GM18519 (cell line): Measurements from ENCODE around the gene ROMO1.
"Not testable (repeated sequence)": the region's sequence is repeated elsewhere in the genome, so short reads cannot be mapped to it uniquely, and the experiment has no call there.

ENCODE experiments used
- ATAC-seq: cut with Tn5 transposase; IDR thresholded peaks from one replicate; pipeline ENCODE4 v1.9.1; 2021; ENCODE audit warnings: mild to moderate bottlenecking, moderate library complexity; ENCODE audit not compliant: unreplicated experiment, low FRiP score

The ROMO1 gene

DNA sequence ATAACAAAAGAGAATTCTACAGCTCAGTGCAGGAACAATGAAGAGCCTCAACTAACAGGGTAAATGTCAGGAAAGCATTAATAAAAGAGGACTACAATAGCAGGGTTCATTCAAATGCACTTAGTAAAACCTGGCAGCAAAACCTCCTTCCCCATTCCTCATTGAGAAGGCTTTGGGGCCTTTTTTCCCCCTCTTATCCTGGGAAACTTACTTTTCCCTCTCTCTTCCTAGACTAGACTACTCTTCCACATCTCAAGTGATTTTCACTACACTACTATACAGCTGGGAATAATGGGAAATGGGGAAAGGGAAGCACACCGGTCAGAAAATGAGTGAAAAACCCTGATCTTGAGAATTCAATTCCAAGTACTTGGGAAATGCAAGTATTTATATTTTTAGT is 10.1 kb downstream of the ROMO1 start:
- ATAC-seq: no peak

DNA sequence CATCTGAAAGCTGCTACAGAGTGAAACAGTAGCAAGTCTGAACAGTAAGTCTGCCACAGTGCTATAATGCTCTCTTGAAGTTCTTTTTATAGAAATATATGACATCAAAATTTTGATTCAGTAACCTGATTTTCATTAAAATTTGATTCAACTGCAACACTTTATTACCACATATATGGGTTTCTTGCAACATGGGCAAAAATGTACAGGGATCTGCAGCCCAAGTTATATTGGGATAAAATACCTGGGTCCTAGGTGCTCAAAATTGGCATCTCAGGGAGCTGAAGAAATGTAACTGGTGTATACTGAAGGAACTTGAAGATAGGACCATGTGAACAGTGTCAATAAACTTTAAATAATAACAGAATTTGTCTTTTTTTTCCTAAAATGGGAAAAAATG is 10.8 kb downstream of the ROMO1 start:
- no peak for ATAC-seq

DNA sequence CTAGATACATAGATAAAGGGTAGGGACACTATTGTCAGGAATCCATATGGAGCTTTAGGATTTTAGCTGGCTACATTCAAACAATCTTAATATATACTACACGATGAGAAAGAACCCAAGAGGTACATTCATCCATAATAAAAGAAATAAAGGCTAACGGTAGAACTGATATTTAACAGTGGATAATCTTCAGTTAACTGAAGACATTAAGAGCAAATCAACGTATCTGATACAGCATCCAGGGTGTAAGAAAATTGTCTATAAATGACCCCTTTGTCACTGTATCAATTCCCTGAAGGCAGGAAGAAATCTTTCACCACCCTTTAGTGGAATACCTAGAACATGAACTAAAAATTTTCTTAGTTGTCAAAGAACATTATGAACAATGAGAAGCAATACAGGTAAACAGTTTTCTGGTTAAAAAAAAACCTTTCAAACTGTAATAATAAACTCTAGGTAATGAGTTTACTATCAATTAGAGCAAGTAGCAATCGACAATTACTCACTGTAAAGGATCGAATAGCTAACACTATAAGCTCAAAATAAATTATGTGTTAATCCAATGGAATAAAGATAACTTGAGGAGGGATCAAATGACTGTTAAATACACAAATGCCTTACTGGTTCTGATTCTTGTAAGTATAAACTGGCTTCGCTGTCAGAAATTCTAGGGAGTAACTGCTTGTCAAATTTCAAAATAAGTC is 11.8 kb downstream of the ROMO1 start:
- ATAC-seq: no peak

DNA sequence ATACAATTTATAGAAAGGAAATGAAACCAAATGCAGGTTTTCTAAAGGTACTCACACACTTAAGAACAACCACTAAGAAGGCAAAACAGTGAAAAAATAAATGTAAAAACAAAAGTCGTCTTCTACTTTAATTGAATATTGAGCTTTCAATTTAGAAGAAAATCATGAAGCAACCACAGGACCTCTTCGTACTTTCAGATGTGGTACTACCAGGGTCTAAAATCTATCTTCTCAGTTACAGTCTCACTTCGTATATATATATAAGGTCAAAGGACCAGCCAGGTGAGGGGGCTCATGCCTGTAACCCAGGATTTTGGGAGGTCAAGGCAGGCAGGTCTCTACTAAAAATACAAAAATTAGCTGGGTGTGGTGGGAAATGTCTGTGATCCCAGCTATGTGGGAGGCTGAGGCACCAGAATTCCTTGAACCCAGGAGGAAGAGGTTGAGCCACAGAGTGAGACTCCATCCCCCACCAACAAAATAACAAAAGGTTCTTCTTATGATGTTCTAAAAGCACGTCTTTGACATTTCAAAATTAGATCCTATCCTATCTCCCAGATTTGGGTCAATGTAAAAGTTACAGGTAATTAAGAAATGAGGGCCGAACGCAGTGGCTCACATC is 12.5 kb downstream of the ROMO1 start:
- no peak for ATAC-seq

DNA sequence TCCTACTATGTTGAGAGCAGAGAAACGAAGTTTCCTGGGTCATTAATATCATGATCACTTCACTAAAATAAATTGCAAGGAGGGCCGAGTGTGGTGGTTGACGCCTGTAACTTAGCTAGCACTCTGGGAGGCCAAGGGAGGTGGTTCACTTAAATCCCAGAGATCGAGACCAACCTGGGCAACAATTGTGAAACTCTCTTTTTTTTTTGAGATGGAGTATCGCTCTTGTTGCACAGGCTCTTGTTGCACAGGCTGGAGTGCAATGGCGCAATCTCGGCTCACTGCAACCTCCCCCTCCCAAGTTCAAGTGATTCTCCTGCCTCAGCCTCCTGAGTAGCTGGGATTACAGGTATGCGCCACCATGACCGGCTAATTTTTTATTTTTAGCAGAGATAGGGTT is 13.9 kb downstream of the ROMO1 start:
- ATAC-seq: not testable (repeated sequence)

DNA sequence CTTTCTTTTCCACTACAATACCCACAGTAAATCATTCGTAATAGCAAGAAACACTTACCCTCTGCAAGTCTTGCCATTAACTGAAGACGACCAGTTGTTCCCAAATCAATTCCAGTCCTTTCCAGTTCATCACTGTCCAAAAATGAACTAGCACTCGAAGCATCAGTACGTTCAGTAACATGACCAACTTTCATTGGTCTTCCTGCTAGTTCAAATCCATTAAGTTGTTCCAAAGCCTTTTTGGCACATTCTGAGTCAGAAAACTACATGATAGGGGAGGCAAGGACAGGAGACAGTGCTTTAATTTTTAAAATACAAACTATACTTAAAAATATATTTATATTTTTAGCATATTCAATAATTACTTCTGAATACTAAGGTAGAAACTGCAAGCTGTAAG is 14.9 kb downstream of the ROMO1 start:
- no peak for ATAC-seq

DNA sequence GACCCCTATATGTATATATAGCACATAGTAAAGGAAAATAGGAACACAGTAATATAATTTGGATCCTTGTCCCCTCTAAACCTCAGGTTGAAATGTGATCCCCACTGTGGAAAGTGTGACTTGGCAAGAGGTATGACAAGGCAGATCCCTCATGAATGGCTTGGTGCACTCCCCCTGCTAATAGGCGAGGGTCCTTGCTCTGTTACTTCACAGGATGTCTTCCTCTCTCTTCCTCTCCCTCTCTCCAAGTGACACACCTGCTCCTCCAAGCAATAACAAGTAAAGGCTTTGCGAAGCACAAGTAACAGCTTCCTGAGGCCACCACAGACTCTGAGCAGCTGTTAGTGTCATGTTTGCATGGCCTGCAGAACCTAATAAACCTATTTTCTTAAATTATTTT is 16.4 kb downstream of the ROMO1 start:
- ATAC-seq: no peak

DNA sequence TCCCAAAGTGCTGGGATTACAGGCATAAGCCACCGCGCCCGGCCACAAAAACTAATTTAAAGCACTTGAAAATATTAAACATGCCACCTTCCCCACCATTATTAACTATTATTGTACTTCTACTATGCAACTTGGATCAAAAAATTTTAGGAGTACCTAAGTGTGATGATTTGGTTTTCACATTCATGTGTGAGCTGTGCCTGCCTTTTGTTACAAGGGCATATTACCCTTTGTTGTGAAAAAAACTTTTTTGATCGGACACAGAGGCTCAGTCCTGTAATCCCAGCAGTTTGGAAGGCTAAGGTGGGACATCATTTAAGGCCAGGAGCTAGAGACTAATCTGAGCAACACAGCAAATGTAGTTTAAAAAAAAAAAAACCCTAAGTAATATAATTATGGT is 17.1 kb downstream of the ROMO1 start:
- ATAC-seq: no peak

DNA sequence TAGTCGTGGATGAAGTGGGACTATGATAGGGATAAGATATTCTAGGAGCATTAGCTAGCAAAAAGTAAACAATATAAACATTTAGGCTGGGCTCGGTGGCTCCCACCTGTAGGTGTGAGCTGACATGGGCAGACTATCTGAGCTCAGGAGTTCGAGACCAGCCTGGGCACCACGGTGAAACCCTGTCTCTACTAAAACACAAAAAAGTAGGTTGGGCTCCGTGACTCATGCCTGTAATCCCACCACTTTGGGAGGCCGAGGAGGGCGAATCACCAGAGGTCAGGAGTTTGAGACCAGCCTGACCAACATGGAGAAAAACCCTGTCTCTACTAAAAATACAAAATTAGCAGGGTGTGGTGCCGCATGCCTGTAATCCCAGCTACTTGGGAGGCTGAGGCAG is 19.1 kb downstream of the ROMO1 start:
- not testable (repeated sequence) for ATAC-seq

DNA sequence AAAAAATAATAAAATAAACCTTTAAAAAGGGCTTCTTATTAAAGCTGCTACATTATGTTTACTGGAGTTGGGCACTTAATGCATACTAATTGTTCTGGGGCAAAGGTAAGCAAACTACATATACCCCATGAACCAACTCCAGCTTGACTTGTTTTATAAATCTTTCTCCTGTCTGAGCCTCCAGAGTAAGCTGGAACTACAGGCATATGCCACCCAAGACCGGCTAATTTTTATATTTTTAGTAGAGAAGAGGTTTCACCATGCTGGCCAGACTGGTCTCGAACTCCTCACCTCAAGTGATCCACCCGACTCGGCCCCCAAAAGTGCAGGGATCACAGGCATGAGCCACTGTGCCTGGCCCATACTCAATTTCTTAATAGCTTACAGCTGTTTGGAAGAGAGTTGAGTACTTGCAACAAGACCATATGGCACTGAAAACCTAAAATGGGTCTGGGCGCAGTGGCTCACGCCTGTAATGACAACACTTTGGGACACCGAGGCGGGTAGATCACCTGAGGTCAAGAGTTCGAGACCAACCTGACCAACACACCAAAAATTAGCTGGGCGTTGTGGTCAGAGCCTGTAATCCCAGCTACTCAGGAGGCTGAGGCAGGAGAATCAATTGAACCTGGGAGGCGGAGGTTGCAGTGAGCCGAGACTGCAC is 19.9 kb downstream of the ROMO1 start:
- ATAC-seq: no peak

DNA sequence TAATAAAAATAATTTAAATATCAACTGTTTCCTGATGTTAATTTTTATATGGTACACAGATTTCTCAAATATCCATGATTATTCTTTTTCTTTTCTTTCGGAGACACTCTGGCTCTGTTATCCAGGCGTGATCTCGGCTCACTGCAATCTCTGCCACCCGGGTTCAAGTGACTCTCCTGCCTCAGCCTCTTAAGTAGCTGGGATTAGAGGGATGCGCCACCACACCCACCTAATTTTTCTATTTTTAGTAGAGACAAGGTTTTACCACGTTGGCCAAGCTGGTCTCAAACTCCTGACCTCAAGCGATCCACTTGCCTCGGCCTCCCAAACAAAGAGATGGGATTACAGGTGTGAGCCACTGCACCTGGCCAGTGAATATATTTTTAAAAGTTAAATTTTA is 20.5 kb downstream of the ROMO1 start:
- ATAC-seq: no peak

DNA sequence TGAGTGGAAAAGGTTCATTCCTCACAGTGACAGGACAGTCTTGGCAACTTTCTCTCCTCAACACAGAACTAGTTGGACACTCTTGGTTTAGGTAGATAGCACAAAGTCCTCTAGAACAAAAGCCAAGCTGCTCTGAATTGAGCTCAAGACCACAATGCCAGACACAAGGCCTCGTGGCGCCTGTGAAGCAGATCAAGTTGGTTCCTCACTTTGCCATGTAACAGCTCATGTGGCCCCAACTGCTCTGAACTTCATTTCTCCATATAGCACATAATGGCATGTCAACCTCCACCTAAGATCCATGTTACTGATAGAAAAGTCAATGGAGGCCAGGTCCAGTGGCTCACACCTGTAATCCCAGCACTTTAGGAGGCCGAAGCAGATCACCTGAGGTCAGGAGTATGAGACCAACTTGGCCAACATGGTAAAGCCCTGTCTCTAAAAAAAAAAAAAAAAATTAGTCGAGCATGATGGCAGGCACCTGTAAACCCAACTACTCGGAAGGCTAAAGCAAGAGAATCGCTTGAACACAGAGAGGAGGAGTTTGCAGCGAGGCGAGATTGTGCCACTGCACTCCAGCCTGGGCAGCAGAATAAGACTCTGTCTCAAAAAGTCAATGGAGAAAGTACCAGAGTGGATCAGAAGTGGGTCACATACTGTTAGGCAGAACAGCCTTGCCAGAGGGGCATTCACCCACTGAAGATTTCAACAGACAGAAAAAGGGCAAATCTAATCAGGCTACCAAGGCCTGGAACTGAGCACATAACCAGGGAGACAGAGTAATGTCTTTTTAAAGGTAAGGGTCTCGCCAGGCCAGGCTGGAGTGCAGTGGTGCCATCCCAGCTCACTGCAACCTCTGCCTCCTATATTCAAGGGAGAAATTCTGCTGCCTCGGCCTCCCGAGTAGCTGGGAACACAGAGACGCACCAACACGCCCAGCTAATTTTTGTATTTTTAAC is 21.2 kb downstream of the ROMO1 start:
- no peak for ATAC-seq

DNA sequence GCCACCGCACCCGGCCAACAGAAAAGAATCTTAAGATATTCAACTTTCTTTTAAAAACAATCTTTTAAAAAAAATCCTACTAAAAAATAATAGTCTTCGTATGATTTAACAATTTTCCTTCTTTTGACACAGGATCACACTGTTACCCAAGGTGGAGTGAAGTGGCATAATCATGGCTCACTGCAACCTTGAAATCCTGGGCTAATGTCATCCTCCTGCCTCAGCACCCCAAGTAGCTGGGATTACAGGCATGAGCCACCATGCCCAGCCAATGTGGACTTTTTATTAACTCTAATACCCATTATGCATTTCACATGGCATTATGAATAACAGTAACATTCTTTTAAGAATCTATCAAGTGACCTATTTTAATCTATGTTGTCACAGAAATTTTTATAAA is 22.0 kb downstream of the ROMO1 start:
- ATAC-seq: no peak

DNA sequence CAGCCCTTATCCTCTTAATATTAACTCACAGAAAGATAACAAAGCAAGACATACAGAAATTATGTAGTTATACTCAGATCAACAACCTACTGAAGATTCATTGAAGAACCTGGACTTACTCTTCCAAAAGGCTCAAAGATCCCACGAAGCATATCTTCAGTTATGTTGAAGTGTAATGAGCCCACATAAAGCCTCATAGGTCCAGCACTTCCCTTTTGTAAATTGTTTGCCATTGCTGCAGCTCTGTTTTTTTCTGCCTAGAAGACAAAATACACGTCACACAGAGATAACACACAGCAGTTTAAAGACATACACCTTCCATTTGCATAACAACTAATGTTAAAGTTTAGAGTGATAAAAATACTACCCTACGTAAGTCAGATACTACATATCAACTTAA is 22.4 kb downstream of the ROMO1 start:
- no peak for ATAC-seq

DNA sequence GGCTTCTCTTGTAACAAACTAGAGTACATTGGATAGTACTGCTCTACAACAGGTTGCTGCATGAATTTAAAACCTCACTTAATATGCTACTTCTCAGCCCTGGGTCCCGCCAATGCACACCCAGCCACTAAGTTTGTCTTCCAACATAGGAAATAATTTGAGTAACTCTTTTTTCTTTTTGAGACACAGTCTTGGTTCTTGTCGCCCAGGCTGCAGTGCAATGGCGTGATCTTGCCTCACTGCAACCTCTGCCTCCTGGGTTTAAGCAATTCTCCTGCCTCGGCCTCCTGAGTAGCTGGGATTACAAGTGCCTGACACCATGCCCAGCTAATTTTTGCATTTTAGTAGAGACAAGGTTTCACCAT is 24.1 kb downstream of the ROMO1 start:
- ATAC-seq: not testable (repeated sequence)

DNA sequence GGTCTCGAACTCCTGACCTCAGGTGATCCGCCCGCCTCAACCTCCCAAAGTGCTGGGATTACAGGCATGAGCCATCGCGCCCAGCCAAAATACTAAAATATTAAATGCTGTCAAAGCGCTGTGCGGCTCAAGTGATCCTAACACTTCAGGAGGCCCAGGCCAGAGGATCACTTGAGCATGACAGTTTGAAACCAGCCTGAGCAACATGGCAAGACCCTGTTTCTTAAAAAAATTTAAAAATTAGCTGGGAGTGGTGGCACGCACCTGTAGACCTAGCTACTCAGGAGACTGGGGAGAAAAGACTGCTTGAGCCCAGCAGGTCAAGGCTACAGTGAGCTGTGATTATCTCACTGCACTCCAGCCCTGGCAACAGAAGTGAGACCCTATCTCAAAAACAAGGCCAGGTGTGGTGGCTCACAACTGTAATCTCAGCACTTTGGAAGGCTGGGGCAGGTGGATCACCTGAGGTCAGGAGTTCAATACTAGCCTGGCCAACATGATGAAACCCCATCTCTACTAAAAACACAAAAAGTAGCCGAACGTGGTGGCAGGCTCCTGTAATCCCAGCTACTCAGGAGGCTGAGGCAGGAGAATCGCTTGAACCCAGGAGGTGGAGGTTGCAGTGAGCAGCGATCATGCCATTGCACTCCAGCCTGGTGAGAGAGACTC is 24.6 kb downstream of the ROMO1 start:
- not testable (repeated sequence) for ATAC-seq

DNA sequence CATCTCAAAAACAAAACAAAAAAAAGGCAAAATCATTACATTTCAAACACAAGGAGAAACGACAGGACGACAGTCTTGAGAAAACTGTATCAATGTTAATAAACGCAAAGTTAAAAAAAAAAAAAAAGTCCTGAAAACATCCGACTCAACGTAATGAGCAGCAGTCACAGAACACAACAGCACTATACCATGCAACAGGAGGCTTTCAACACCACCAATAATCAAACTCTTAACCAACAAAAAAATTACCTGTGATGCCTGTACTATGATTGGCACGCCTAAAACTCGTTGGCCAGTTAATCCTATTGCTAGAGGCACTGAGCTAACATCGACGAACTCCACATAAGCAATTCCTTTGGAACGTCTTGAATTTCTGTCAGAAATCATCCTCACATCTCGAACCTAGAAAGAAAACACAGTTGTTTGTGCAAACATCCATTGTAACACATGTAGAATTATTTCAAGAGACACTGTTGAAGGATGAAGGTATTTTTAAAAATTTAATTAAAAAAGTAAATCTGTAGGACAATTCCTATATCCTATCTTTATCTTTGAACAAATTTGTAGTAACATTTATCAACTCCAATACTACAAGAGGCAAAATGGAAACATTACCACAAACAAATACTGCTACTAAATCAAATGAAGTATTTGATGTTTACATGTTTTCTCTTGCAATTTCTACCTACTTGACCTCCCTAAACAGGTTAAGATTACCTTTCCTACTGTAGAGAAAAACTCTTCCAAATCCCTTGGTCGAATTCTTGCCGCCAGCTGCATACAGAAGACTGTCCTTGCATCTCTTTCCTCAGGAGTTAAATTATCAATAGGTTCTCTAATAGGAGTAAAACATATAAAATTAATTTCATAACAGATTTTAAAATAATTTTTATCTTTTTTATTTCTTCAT is 25.4 kb downstream of the ROMO1 start:
- no peak for ATAC-seq

DNA sequence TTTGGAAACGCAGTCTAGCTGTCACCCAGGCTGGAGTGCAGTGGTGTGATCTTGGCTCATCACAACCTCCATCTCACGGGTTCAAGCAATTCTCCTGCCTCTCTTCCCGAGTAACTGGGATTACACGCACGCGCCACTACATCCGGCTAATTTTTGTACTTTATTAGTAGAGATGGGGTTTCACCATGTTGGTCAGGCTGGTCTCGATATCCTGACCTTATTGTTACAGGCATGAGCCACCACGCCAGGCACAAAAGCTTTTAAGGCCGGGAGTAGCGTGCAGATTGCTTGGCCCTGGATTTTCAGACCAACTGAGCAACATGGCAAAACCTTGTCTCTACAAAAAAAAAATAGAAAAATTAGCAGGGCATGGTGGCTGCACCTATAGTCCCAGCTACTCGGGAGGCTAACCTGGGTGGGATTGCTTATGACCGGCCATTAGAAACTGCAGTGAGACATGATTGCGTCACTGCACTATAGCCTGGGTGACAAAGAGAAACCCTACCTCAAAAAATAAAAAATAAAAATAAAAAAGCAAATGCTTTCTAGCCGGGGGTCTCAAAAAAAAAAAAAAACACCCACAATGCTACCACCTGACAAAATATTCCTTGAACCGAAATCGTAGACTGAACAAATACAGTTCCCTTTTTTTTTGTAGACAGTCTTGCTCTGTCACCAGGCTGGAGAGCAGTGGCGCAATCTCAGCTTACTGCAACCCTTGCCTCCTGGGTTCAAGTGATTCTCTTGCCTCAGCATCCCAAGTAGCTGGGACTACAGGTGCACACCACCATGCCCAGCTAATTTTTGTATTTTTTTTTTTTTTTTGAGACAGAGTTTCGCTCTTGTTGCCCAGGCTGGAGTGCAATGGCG is 27.9 kb downstream of the ROMO1 start:
- no peak for ATAC-seq
